WERI-Rb-1 (cell line): ENCODE measurements around the gene STOM.

Experiments
- DNase-seq: peaks from one replicate; pipeline ENCODE4 v3.0.0-alpha.2; 2020
- H3K27ac ChIP-seq: fragments of 250-450 bp; sonication (Bioruptor Pico); 2 replicates; pipeline ENCODE4 v1.5.1; 2020; ENCODE audit warnings: mild to moderate bottlenecking, moderate library complexity
- H3K27me3 ChIP-seq: fragments of 250-450 bp; sonication (Bioruptor Pico); 2 replicates; pipeline ENCODE4 v1.5.1; 2021; ENCODE audit warnings: mild to moderate bottlenecking, low read depth, moderate library complexity; ENCODE audit not compliant: insufficient read depth, severe bottlenecking
- H3K36me3 ChIP-seq: fragments of 250-450 bp; sonication (Bioruptor Pico); 2 replicates; pipeline ENCODE4 v1.5.1; 2020; ENCODE audit warnings: mild to moderate bottlenecking, moderate library complexity
- H3K4me3 ChIP-seq: 2 replicates; pipeline ENCODE4 v1.5.1; 2011; ENCODE audit warnings: low read depth, mild to moderate bottlenecking, control low read depth, low read length
- H3K9me3 ChIP-seq: fragments of 250-450 bp; sonication (Bioruptor Pico); 2 replicates; pipeline ENCODE4 v1.5.1; 2021; ENCODE audit warnings: mild to moderate bottlenecking, moderate library complexity; ENCODE audit not compliant: severe bottlenecking
- CTCF ChIP-seq: IDR thresholded peaks from 2 replicates; pipeline ENCODE4 v1.5.1; 2011; ENCODE audit warnings: low read depth, mild to moderate bottlenecking, control low read depth, inconsistent platforms, low read length

STOM gene

GRCh38 chr9:121390372-121390771 lies 20.3 kb upstream of the STOM start:
- no peak for TF ChIP-seq CTCF
- H3K9me3 ChIP-seq = no peaks in the 10 kb centered on the region
- no peak overlapping the region for H3K4me3 ChIP-seq
- no peak for DNase-seq
- H3K36me3 ChIP-seq = no peaks in the 10 kb centered on the region
- no peaks in the 10 kb centered on the region for H3K27me3 ChIP-seq
- no peak overlapping the region for H3K27ac ChIP-seq

DNA sequence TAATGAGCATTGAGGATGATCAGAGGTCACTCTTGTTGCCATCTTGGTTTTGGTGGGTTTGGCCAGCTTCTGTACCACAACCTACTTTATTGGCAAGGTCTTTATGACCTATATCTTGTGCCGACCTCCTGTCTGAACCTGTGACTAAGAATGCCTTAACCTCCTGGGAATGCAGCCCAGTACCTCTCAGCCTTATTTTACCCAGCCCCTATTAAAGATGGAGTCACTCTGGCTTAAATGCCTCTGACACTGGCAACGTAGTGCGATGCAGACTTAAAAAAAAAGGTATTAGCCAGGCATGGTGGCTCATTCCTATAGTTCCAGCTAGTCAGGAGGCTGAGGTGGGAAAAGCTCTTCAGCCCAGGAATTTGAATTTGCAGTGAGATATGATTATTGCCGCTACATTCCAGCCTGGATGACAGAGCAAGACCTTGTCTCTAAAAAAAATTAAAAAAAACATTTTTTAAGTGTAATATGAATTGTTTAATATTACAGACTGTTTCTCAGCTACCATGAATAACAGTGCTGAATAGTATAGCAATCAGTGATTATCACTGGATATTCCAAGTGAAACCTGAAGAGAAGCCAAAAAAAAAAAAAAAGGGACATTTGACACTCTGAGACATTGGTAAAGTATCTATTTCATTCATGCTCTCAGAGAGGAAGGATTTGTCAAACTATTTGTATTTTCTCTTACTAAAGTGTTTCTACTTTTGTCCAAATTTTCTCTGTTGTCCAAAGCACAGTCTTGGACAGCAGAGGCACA lies 18.3 kb upstream of the STOM start:
- Histone ChIP-seq H3K9me3 (no peaks in the 10 kb centered on the region), H3K27me3 (no peaks in the 10 kb centered on the region), H3K36me3 (no peaks in the 10 kb centered on the region), H3K4me3 (no peak overlapping the region), H3K27ac (no peak overlapping the region)
- no peak for TF ChIP-seq CTCF
- no peak for DNase-seq

- Histone ChIP-seq H3K9me3 (no peaks in the 10 kb centered on the region), H3K36me3 (no peaks in the 10 kb centered on the region), H3K4me3 (no peak overlapping the region), H3K27ac (no peak overlapping the region), H3K27me3 (no peaks in the 10 kb centered on the region)
- no peak for TF ChIP-seq CTCF
- DNase-seq = no peak
These were observed 16.6 kb upstream of the STOM start for GRCh38 chr9:121386442-121387175.

- no peaks in the 10 kb centered on the region for H3K9me3 ChIP-seq
- TF ChIP-seq CTCF = no peak
- H3K36me3 ChIP-seq = no peaks in the 10 kb centered on the region
- no peak overlapping the region for H3K4me3 ChIP-seq
- no peak for DNase-seq
- no peaks in the 10 kb centered on the region for H3K27me3 ChIP-seq
- H3K27ac ChIP-seq = no peak overlapping the region
These were observed 13.7 kb upstream of the STOM start for GRCh38 chr9:121383715-121384114.

DNA sequence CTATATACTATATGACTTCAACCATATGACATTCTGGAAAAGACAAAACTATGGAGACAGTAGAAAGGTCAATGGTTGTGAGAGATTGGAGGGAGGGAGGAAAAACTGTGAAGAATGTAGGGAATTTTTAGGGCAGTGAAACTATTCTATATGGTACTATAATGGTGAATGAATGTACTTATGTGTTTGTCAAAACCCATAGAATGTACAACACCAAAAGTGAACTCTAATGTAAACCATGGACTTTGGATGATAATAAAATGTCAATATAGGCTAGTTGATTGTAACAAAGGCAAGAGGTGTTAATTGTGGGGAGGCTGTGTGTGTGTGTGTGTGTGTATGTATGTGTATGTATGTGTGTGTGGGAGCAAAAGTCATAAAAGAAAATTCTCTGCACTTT lies 10.8 kb upstream of the STOM start:
- no peak overlapping the region for H3K27ac ChIP-seq
- no peak for TF ChIP-seq CTCF
- no peak overlapping the region for H3K4me3 ChIP-seq
- H3K27me3 ChIP-seq = no peaks in the 10 kb centered on the region
- no peaks in the 10 kb centered on the region for H3K9me3 ChIP-seq
- DNase-seq = no peak
- no peaks in the 10 kb centered on the region for H3K36me3 ChIP-seq
